PFSK-1 (cell line): ENCODE measurements around the gene PLCXD1.

Experiments
- FOXP2 ChIP-seq: optimal IDR thresholded peaks from 2 replicates; pipeline ENCODE3; 2011; ENCODE audit warnings: borderline replicate concordance, control low read depth, inconsistent platforms; ENCODE audit not compliant: insufficient read depth; ENCODE audit errors: extremely low read length, extremely low read depth
- POLR2AphosphoS5 ChIP-seq: IDR thresholded peaks from 2 replicates; pipeline ENCODE4 v1.6.1; 2012; ENCODE audit warnings: low read depth, mild to moderate bottlenecking, control low read depth, low read length, moderate library complexity
- REST ChIP-seq, 2 experiments: IDR thresholded peaks; 2 replicates each; pipeline versions ENCODE4 v1.6.1 to v1.8.0; 2011 to 2012; ENCODE audit warnings: low read depth in 2 of 2, low read length in 2 of 2, control low read depth in 1 of 2, inconsistent platforms in 1 of 2, mild to moderate bottlenecking in 1 of 2, moderate library complexity in 1 of 2; ENCODE audit not compliant: insufficient read depth in 1 of 2
- SIN3A ChIP-seq: IDR thresholded peaks from 2 replicates; pipeline ENCODE4 v1.6.1; 2012; ENCODE audit warnings: mild to moderate bottlenecking, low read length, moderate library complexity, borderline replicate concordance; ENCODE audit not compliant: insufficient read depth
- TAF1 ChIP-seq: IDR thresholded peaks from 2 replicates; pipeline ENCODE4 v1.6.1; 2012; ENCODE audit warnings: low read length, control low read depth, borderline replicate concordance; ENCODE audit not compliant: insufficient read depth

DNA sequence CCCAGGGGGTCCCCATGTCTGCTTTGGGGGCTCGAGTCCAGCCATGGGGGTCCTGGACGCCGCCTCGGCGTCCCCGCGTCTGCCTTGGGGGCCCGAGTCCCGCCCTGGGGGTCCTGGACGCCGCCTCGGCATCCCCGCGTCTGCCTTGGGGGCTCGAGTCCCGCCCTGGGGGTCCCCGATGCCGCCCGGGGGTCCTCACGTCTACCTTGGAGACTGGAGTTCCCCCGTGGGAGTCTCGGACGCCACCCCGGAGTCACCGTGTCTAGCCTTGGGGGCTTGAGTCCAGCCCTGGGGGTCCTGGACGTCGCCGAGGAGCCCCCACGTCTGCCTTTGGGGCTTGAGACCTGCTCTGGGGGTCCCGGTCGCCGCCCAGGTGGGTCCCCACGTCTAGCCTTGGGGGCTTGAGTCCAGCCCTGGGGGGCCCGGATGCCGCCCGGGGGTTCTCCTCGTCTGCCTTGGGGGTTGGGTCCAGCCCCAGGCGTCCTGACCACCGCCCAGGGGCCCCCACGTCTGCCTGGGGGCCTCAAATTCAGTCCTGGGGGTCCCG, 38.5 kb downstream of the PLCXD1 start:
- TF ChIP-seq SIN3A (no peak), REST (IDR thresholded peaks at IDR 0.05; ENCODE audit: insufficient read depth in 1 of 2, low read depth in 2 of 2, low read length in 2 of 2) (no peak), POLR2AphosphoS5 (no peak), TAF1 (no peak), FOXP2 (no peak)
